ENCODE results near the gene IFT22.
"Not testable (repeated sequence)": the region's sequence is repeated elsewhere in the genome, so short reads cannot be mapped to it uniquely, and the experiment has no call there.

IFT22 gene

DNA sequence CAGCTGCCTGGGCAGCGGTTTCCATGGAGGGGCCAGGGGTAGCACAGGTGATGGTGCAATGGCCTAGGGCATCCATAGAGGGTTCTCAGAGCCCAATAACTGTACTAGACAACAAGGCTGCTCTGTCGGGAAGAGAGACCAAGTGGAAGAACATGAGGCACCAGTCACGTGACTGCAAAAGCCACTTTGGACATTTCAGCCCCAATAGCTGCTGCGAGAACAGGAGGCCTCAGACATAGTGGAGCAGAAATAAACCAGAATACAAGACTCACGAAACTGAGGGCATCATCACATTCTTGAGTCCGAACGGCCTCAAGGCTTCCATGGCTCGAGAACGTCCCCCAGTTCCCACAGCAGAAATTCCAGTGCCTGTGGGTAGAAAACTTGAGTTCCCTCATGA is 44.5 kb downstream of the IFT22 start:
- DNase-seq (ENCODE audit: low read depth): no peak

DNA sequence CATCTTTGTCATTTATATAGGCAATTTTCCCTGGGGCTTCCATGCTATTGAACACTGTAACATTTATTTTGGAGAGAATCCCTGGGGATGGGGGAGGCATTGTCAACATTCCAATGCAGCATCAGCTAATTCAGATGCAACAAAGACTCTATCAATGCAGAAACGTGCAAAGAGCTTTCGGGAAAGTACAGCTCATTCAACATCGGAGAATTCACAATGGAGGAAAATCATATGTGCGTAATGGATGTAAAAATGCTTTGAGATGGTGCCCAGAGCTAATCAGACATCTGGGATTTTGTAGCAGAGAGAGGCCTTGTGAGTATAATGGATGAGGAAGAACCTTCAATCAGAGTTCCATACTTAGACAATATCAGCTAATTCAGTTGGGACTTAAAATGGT is 48.4 kb downstream of the IFT22 start:
- no peak for DNase-seq (ENCODE audit: low read depth)

DNA sequence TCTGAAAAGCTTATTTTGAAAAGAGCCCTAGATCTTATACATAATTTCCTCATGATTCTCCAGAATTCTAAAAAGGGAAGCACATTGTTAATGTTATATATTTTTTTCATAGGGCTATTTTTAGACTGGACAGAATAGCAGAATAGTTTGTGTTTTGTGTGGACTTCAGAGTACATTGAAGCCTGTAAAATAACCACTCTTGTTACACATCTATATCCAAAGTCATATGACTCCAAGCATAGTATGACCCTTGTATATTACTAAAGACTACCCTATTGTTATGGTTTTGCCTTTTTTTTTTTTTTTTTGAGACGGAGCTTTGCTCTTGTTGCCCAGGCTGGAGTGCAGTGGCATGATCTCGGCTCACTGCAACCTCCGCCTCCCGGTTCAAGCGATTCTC is 50.6 kb downstream of the IFT22 start:
- DNase-seq (ENCODE audit: low read depth): no peak

DNA sequence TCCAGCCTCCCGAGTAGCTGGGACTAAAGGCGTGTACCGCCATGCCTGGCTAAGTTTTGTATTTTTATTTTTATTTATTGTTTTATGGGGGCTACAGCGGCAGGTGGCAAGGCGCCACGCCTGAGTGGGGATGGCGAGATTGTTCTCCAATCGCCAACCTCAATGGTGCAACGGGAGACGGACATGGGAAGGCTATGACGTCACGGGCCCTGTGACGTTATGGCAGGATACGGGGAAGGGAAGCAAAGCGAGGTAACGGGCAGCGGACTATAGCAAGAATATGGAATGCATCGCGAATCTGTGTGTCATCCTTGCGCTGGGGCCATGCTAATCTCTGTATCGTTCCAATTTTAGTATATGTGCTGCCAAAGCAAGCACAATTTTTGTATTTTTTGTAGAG is 51.9 kb downstream of the IFT22 start:
- DNase-seq (ENCODE audit: low read depth): no peak

DNA sequence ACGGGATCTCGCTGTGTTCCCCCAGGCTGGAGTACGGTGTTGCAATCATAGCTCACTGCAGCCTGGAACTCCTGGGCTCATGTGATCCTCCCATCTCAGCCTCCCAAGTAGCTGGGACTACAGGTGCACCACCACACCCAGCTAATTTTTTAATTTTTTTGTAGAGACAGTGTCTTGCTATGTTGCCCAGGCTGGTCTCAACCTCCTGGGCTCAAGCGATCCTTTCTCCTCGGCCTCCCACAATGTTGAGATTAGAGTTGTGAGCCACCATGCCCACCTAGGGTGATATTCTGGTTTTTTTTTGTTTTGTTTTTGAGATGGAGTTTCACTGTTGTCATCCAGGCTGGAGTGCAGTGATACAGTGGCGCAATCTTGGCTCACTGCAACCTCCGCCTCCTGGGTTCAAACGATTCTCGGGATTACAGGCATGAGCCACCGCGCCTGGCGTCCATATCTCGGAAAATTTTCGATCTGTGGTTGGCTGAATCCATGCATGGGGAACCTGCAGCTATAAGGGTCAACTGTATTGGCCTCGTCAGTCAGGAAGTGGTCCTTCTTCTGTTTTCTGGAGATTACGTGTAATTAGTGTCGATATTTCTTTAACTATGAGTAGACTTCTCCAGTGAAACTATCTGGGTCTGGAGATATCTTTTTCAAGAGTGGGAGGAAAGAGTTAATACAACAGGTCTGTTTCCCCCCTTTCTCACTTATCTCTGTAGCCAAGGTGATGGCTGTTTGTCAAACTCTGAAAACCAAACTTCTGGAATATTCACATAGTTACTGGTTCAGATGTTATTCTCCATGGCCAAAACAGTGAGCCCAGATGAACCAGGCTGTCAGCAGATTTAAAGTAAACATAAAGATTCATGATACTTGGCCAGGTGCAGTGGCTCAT is 55.7 kb downstream of the IFT22 start:
- DNase-seq (ENCODE audit: low read depth): no peak

- DNase-seq (ENCODE audit: low read depth): not testable (repeated sequence)
Observed at GRCh38 chr7:101264102-101264706, 57.4 kb downstream of the IFT22 start.
